GM18499 (cell line): ENCODE results near the gene LRP2.

ENCODE experiments used
- ATAC-seq: cut with Tn5 transposase; IDR thresholded peaks from one replicate; pipeline ENCODE4 v1.9.1; 2021; ENCODE audit warnings: moderate number of reproducible peaks; ENCODE audit not compliant: insufficient read depth, unreplicated experiment

Gene LRP2

DNA sequence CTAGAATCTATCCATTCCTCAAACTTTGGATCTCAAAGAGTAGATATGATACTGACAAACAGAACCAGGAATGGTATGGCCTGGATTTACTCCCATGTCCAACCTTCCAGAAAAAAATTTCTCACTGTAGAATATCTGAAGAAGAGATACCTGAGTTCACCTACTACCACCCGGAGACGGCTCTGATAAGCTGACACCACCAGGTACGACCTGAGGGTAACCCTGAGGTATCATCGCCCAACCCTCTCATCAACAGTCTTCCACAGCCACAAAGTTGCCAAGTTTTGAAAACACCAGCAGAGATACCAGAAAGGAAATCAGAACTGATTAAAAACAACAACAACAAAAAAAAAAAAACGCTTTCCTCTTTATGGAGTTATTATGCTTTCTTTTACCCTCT lies 102.9 kb downstream of the LRP2 start:
- no peak for ATAC-seq

DNA sequence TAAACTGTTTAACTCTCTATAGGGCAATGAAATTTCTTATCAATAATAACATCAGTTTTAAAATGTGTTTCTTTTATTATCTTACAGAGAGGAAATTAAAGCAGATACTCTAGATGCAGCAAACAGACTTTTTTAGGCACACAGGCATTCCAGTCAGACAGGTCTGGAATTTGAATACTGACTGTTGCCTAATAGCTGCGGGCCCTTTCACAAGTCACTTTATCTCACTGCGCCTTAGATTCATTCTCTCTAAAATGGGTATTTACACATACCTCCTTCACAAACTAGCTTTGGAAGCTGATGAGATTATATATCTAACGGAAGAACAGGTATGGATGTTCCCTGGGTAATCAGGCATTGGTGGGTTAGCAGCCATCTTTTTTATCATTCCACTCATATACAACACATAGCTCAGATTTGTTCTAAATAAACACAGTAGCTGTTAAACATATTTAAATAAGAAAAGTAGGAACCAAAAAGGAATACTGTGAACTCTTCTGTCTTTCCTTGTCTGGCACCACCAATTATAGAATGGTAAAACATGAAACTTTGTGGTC lies 104.2 kb downstream of the LRP2 start:
- no peak for ATAC-seq

DNA sequence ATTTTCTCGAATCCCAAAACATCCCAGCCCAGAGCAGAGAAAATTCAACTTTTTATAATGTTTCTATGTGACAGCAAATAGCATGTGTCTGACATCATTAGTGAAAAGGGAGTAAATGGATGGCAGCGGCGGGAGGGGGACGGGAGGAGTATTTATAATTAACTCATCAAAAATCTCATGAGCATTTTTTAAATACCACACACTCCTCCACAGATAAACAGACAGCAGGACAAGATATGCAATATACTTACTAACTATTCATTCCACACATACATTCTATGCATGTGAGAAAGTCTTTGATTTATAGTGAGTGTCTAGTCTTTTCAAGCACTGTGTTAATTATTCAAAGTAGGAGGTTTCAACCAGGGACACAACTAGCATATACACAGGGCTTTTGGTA lies 107.6 kb downstream of the LRP2 start:
- no peak for ATAC-seq

DNA sequence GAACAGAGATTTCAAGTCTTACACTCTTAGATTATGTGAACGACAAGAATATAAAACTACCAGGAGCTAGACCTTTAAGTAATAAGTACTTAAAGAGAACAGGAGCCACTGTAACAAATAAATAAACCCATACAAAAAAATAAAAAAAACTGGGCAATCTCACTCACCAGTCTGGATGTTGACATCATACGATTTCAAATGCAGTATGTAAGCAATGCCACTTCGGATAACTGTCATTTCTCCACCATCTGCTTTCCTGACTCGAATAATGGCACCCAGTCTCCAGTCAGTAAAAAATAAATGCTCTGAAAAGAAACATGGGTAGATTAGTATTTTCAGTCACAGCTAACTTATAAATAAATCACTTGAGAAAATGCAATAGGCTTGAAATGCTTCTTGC lies 115.1 kb downstream of the LRP2 start:
- no peak for ATAC-seq

- no peak for ATAC-seq
Observed at GRCh38 chr2:169240405-169240804, 121.9 kb downstream of the LRP2 start.

DNA sequence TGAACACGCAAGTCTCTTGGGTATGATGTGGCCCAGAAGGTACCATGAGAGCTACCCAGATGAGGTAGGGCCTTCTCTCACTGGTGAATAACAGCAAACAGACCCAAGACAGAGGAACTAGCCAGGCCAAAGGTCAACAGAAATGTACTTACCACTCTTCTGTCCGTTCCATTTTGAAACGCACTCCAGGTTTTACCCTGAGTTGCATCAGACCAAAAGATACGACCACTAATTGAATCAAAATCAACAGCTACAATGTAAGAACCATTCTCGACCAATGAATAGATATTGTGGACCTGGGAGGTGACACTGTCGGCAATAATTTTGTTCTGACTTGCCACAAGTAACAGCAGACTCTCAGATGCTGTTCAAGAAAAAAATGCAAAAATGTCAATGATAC lies 124.4 kb downstream of the LRP2 start:
- ATAC-seq: no peak

DNA sequence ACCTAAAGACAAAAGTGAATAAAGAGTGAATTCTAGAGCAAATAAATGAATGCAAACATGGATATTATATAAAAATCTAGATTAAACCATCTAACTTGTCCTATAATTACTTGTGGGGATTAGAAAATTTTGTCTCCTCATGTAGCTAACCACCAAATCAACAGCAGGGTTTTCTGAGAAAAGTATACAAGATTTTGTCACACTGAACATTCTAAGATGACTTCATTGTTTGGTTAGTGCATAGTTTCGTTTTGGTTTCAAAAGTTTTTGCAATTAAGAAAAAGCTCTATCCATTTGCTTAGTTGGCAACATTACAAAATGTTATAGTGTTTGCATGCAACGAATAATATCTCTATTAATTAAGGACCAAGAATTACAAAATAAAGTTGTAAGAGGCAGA lies 125.0 kb downstream of the LRP2 start:
- no peak for ATAC-seq

DNA sequence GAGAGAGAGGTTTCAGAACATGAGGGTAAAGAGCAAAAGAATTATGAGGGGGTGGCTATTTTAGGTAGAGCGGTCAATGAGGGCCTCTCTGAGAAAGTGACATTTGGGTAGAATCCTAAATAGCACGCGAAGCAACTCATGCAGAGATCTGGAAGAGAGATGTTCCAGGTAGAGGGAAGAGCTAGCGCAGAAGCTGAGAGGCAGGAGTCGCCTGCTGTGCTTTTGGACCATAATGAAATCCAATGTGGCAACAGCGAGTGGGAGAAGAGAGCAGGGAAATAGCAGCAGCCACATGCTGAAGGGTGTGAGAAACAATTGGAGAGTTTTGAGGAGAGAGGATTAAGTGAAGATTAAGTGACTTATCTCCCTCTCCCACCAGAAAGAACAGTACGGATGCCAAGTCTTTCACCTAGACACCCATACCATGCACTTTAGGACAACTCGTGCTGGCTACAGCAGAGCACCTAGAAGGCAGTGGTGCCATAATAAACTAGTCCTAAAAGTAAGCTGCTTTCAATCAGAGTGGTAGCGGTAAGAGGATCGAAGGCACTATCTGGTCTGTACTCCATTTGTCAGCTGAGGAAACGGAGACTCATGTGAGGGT lies 129.7 kb downstream of the LRP2 start:
- no peak for ATAC-seq

- no peak for ATAC-seq
Observed at GRCh38 chr2:169230204-169230603, 132.1 kb downstream of the LRP2 start.

DNA sequence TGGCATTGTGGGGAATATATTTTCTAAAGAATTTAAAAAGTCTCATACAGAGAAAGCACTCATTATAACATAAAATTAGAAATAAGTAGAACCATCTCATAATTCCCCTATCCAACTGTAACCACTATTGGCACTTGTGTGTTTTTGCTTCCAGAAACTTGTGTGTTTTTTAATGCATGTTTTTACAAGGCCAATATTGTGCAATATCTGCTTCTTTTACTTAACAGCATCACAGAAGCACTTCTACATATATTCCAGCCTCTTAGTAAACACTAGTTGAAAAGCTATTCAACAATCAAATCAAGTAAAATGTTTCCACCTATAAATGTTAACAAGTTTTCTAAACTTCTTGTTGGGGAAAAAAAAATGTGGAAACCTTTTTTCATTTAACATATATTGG lies 132.7 kb downstream of the LRP2 start:
- no peak for ATAC-seq

DNA sequence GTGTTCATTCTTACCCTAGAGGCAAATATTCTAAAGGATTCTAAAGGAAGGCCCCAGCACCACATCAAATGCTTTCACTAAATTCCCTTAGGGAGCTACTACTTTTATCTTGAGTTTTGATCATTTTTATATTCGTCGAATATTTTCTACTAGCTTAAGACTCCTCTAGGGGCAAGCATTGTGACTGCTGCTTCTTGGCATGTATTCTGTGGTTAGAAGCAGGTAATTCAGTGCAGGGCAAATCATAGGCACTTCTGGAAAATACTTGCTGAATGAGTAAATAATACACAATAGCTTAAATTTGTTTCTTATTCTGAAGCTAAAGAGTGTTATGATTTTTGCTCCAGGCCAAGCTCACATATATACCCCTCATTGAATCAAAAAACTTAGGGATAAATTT lies 136.4 kb downstream of the LRP2 start:
- no peak for ATAC-seq

DNA sequence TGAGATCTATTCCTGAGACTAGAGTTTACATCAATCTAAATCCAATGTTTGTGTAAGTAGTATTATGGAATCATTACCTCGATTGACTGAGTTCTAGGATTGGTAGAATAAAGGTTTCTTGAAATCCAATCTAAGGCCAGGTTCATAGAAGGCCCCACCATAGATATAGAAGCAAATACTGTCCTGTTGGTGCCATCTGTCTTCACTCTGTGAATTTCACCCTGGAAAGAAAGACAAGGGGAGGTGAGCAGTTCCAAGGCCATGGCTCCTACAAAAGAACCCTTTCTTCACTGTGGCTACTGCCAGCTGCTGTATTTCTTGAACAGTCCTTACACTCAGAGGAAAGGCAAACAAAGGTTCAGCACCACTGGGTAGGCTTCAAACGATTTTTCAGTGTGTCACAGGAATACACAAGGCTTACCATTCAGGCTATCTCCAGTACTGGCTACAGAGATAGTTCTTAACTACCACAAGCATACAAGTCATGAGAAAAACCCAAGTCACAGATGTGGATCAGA lies 137.0 kb downstream of the LRP2 start:
- ATAC-seq: no peak

DNA sequence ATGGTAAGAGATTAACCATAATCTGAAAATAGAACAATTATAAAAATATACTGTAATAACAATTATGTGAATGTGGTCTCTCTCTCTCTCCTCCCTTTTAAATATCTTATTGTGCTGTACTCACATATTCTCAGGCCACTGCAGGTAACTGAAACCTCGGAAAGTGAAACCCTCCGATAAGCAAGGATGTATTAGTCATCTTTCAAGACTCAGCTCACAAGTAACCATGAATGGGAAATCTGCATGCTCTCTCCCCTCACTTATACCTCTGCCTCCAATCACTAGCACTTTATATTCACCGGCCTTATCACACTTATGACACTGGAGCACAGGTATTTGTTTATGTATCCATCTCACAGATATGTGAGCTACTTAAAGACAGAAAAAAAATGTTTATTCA lies 139.7 kb downstream of the LRP2 start:
- ATAC-seq: peak; percentile 93

DNA sequence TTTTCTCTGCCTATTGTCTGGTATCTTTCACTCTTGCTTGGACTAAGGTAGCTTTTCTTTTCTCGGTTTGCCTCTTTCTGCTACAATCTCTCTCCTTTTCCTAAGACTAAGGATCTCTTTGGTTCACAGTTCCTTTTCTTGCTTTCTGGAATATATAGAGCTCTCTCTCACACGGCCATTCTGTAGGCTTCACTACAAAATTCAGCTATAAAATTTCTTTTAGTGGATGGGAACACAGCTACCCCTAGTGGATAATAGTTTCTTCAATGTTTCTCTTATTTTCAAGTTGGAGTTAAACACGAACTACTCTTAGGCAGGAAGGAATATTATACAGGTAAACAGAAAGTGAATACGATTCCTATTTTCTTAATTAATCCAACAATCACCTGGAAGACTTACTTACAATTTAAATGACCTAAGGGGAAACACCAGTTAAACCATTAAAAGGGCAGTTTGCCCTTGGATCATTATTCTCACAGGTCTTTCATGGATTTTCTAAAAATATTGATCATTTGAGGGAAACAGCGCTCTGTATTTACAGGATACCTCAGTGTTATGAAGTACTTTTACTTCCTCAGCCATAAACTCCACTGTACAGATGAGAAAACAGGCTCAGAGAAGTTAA lies 140.5 kb downstream of the LRP2 start:
- ATAC-seq: no peak

- no peak for ATAC-seq
Observed at GRCh38 chr2:169210917-169211316, 151.4 kb downstream of the LRP2 start.

GRCh38 chr2:169208026-169208425 lies 154.3 kb downstream of the LRP2 start:
- ATAC-seq: no peak

DNA sequence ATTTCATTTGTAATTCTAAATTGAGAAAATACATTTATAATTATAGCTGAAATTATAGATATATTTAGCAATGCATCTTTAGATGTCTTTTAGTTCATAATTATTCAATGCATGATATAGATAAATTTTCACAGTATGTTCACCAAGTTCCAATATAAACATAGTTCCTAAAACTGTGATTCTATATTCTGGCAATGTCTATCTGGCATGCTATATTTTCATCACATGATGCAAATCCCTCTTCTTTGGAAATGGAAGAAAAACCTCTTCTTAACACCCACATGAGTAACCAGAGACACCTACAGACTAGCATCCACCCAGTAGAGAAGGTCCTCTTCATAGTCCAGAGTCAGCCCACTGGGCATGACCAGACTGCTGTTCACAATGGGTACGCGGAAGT lies 157.2 kb downstream of the LRP2 start:
- no peak for ATAC-seq

GRCh38 chr2:169203952-169204351 lies 158.4 kb downstream of the LRP2 start:
- ATAC-seq: no peak

DNA sequence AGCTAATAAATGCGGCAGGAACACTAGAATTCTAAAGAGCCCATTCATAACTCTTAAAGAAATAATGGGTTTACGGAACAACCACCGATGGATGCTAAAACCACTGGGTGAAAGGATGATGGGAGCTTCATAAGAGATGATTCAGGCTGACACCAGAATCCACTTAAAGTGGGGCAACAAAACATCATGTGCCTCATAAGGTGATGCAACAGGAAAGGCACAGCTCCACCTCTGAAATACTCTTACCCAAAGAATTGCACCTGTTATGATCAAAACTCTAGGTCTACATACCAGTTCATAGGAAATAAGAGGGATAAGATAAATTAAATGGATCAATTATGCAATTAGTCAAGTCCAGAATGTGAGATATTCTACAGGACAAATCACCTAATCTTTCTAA lies 161.6 kb downstream of the LRP2 start:
- ATAC-seq: no peak

DNA sequence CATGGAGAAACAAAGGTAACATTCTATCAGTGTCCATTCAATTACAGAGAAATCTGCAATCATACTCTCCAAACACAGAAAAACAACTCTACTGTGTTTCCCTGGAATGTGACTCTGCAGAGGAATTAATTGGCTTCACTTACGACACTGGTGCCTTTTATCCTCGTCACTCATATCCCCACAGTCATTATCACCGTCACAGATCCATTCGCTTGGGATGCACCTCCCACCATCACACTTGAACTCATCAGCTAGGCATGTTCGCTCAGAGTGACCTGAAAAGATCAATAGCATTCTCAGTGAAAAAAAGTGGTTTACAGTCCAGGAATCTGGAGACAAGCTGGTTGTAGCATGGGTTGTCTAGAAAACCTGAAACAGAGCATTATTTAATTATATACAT lies 168.7 kb downstream of the LRP2 start:
- ATAC-seq: no peak

- ATAC-seq: no peak
Observed at GRCh38 chr2:169190197-169190775, 172.0 kb downstream of the LRP2 start.

GRCh38 chr2:169189132-169189531 lies 173.2 kb downstream of the LRP2 start:
- ATAC-seq: no peak
